GM21786 (cell line): ENCODE results near the gene DLEC1.
"Not testable (repeated sequence)": the region's sequence is repeated elsewhere in the genome, so short reads cannot be mapped to it uniquely, and the experiment has no call there.

Experiments used
- ATAC-seq: cut with Tn5 transposase; IDR thresholded peaks from one replicate; pipeline ENCODE4 v1.9.1; 2021; ENCODE audit not compliant: unreplicated experiment

The DLEC1 gene

DNA sequence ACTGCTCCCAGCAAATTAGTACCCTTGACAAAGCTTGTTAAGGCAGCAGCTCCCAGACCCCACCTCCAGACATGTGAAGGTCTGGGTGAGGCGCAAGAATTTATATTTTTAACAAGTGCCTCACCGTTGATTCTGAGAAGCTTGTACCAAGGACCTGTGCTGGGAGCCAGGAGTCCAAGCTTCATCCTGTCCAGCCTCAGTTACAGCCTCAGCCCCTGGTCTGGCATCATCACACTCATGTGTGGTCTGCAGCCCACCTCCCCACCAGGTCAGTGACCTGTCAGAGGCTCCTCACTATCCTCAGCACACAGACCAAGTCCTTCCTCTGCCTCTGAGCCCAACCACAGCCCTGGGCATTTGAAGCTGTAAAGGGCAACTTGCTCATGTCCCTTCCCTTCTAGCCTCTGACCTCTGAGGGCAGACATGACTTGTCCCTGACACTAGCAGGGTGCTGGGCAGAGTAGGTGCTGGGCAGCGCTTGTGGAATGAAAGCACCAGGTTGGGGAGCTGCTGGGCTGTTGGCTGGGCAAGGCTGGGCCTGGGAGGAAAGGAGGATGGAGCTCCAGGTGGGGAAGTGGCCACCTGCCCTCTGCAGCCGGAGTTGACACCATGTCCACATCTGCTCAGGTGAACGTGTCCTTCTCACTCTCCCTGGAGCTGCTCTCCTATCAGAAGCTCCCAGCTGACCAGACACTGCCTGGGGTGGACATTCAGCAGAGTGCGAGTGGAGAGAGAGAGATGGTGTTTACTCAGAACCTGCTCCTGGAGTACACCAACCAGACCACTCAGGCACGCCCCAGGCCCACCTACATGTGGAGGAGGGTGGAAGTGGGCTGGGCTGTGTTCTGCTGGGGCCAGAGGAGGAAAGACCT is 81.0 kb downstream of the DLEC1 start:
- ATAC-seq, result no peak

DNA sequence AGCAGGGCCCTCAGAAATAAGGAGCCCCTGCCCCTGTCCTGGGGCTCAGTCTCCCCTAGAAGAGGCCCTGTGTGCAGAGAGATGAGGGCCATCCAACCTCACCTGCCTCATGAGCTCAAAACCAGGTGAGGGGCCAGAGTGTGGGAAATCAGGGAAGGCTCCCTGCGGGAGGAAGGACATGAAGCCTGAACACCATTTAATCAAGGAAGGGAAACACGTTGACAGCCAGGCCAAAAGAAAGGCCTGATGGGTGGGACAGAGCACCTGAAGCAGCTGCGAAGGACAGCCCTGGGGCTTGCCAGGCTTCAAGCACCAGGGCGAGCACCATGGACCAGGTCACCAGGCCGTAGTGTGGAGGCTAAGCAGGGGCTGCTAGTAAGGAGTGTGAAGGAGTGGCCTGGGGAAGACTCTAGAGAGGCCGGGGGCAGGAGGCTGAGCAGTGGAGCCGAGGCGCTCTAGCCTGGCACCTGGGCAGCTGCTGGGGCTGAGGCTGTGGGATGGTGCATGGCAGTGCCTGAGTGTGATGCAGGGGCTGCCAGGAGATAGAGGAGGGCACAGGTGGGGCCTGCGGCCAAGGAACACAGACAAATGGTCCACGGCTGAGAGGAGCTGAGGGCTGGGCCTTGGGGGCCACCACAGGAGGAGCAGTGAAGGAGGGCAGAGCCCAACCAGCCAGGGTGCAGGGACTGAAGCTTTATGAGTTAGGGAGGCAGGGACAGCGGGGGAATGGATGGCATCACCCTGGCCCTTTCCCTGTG is 81.9 kb downstream of the DLEC1 start:
- no peak for ATAC-seq

DNA sequence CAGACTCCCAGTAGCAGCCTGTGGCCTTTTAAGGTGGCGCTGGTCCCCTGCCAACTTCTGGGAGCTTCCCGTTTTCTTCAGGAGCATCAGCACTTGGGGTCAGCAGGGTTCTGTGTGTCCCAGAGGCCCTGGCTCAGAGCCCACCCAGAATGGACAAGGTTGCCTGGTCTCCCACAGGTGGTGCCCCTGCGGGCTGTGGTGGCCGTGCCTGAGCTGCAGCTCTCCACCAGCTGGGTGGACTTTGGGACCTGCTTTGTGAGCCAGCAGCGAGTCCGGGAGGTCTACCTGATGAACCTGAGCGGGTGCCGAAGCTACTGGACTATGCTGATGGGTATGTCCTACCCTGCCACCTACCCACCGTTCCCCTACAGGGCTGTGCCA is 82.4 kb downstream of the DLEC1 start:
- ATAC-seq, result no peak

GRCh38 chr3:38121832-38122461 is 82.9 kb downstream of the DLEC1 start:
- ATAC-seq, result no peak

GRCh38 chr3:38122712-38123290 is 83.8 kb downstream of the DLEC1 start:
- ATAC-seq, result no peak

GRCh38 chr3:38124324-38125122 is 85.5 kb downstream of the DLEC1 start:
- no peak for ATAC-seq

DNA sequence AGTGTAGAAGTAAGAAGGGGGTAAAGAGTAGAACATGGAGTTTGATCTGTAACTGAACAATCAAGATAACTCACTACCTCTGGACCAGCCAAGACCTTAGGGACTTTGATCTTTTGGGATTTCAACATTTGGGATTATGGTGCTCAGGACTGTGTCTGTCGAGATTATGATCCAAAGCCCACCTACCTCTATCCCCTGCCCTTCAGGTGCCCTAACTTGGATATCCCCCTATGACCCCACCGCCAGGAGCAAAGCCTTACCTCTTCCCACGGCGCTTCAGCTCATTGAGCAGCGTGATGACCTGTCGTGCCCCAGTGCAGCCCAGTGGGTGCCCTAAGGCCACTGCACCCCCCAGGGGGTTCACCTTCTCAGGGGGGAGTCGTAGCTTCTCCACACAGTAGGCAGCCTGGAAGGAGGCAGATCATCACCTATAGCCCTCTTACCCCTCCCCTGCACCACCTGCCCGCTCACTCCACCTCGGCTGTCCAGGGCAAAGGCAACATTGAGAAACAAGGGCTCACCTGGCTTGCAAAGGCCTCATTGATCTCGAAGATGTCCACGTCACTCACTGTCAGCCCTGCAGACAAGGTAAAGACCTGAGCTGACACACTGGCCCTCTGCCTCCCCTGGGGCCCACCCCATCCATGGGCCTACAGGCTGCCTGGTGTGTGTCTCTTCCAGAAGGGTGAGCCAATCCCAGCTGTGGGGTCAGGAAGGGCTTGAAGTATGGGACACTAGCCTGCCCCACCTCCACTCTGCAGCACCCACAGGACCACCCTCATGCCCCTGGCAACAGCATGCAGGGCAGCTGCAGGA is 86.5 kb downstream of the DLEC1 start:
- no peak for ATAC-seq

DNA sequence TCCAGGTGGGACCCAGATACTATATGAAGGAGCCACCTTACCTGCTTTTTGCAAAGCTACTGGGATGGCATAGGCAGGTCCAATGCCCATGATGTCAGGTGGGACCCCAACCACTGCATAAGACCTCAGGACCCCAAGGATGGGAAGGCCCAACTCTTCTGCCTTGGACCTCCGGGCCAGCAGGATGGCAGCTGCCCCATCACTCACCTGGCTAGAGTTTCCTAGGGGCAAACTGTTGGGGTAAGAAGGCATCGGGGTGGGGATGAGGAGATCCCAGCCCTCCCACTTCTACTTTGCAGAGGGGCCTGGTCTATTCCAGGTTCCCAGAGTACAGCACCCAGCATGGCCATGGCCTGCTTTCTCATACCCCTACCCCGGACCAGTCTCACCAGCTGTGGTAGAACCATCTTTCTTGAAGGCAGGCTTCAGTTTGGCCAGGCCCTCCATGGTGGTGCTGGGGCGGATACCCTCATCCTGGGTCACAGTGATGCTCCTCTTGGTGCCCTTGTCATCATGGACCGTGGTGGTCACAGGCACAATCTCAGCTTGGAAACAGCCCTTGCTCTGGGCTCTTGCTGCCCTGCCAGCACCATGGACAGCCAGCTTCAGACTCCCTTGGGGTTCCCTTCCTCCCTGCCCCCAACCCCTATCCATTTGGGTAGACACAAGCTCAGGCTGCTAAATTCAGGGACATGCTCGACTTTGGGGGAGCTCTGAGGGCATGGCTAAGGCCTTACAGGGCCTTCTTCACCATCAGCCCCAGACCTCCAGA is 87.3 kb downstream of the DLEC1 start:
- ATAC-seq, result no peak

DNA sequence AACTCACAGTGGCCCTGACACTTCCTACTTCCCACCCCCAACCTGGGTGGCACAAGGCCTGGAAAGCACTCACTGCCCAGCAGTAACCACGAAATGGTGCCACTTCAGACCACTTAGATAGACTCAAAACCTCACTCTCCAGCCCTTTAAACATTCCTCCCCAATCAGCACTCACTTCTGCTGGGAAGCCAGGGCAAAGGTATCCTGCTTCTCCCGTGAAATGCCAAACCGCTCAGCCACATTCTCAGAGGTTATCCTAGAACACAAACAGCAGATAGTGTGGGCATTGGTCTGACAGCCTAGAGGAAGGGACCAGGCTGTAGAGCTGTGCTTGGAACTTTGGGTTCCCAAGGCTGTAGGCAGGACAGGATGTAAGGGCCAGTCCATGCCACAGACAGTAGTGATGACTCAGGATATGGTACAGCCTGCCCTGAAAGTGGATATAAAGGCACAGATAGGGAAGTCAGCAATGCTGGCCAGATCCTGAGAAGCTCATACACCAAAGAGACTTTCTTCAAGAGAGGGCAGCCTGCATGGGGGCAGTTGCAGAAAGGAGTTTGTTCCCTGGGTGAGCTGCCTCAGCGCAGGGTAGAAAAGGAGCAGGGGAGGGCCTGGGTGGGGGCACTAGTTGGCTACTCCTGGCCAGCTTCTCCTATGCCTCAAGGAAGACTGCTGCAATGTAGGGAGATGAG is 88.7 kb downstream of the DLEC1 start:
- no peak for ATAC-seq

DNA sequence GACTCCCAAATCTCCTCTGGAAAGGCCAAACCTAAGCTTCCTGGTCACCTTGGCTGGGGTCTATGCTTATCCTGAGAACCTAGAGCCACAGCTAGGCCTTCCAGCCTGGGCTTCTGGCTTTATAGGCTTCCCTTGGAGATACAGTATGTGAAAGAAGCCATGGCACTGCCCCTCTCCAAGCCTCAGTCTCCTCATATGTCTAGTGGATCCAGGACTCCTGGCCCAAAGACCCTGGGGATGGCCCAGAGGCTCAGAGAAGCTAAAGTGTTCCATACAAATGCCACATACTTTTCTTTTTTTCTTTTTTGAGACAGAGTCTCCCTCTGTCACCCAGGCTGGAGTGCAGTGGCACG is 89.3 kb downstream of the DLEC1 start:
- no peak for ATAC-seq

GRCh38 chr3:38129058-38129457 is 90.0 kb downstream of the DLEC1 start:
- ATAC-seq, result no peak

GRCh38 chr3:38130631-38131065 is 91.6 kb downstream of the DLEC1 start:
- ATAC-seq, result no peak

- ATAC-seq, result no peak
Observed at GRCh38 chr3:38131621-38132369, 92.8 kb downstream of the DLEC1 start.

GRCh38 chr3:38133209-38133556 is 94.2 kb downstream of the DLEC1 start:
- ATAC-seq, result no peak

- no peak for ATAC-seq
Observed at GRCh38 chr3:38133557-38134405, 94.8 kb downstream of the DLEC1 start.

- ATAC-seq, result not testable (repeated sequence)
Observed at GRCh38 chr3:38134517-38135143, 95.6 kb downstream of the DLEC1 start.
